HuH-7.5 (cell line): ENCODE results near the gene MX1.
"Not testable (repeated sequence)": the region's sequence is repeated elsewhere in the genome, so short reads cannot be mapped to it uniquely, and the experiment has no call there.

Experiments
- DNase-seq: peaks from one replicate; pipeline ENCODE4 v3.0.0; 2011; ENCODE audit warnings: low spot score

Gene MX1

DNA sequence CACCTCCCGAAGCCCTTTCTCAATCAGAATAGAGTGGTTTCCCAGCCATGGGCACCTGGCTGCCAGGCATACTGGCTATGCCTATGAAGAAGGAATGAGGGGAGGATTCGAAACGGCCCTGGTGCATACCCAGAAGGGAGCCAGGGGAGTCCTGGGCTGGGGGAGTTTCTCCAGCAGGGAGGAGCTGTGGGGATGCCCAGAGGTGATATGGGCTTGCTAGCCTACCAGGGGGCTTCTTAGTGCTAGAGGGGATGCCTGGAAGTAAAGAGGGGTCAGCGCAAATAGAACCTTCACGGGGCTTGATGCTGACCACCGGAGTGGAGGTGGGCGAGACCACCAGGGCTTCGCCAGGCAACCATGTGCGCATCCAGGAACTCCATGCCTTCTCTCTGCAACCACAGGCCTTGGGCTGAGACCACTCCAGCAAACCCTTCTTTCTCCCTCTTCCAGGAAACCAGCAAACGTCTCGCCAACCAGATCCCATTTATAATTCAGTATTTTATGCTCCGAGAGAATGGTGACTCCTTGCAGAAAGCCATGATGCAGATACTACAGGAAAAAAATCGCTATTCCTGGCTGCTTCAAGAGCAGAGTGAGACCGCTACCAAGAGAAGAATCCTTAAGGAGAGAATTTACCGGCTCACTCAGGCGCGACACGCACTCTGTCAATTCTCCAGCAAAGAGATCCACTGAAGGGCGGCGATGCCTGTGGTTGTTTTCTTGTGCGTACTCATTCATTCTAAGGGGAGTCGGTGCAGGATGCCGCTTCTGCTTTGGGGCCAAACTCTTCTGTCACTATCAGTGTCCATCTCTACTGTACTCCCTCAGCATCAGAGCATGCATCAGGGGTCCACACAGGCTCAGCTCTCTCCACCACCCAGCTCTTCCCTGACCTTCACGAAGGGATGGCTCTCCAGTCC is 18.2 kb upstream of the MX1 start:
- DNase-seq, result no peak

DNA sequence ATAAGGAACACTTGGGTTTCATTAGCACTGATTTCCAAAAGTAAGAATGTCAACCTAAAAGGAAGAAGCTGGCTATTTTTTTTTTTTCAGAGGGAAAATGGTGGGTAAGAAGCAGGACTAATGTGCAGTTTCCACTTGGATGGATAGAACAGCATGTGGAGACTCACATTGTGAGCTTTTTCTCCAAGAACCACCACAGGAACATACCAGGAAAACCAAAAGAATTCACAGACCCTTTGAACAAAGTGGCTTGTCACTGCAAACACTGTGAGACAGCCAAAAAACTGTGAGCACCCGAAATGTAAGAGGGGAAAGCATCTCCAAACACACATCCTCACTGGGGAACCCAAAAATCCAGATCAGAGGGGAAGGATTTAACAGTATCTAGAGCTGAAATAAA is 15.7 kb upstream of the MX1 start:
- no peak for DNase-seq

DNA sequence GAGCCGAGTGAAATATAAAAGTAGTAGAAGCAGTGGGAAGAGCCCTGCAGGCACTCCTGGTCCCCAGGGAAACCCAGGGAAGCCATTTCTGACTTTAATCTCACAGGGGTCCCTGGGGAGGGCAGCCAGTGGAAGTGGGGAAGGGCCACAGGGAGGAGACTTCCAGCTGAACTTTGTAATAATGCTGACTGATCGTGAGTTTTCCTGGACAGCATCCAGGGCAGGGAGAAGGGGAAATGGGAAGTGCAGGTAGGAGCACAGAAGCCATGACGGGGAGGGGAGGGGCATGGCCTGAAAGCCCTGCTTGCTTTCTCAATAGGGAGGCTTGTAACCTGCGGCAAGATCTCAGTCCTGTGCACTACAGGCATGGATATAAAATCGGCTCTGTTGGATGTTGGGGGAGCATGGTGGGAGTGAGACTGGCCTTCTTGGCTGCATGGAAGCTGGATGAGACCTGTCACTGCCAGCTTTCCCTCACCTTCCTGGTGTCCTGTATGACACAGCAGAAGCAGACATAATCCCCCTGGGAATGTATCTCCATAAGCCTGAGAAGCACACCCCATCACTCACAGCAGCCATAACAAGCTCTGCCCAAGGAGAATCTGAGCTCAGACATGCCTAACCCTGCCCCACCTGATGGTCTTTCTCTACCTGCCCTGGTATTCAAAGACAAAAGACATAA is 15.1 kb upstream of the MX1 start:
- DNase-seq, result no peak

DNA sequence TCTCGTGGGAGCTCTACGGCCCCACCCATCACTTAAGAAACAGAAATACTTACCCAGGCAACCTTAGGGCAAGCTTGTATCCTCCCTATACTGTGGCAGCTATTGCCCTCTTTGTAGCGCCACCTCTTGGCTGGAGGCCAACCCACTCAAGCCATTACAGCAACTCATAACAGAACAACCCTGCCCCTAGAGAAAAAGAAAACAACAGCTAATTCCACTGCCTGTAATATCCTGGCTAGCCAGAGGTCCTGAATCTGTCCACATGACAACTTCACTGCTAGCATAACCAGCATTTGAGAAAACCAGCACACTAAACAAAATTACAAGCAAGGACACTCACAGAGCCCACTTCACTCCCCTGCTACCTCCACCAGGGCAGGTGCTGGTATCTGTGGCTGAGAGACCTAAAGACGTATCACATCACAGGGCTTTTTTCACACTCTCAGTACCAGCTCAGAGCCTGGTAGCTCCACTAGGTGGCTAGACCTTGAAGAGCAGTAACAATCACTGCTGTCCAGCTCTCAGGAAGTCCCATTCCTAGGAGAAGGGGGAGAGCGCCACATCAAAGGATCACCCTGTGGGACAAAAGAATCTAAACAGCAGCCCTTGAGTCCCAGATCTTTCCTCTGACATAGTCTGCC is 14.5 kb upstream of the MX1 start:
- no peak for DNase-seq

DNA sequence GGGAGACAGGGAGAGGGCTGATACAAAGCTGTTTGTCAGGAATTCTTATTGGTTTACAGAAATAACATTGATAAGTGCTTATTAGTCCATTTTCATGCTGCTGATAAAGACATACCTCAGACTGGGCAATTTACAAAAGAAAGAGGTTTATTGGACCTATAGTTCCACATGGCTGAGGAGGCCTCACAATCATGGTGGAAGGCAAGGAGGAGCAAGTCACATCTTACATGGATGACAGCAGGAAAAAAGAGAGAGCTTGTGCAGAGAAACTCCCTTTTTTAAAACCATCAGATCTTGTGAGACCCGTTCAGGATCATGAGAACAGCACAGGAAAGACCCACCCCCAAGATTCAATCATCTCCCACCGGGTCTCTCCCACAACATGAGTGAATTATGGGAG is 8.5 kb upstream of the MX1 start:
- DNase-seq, result not testable (repeated sequence)

DNA sequence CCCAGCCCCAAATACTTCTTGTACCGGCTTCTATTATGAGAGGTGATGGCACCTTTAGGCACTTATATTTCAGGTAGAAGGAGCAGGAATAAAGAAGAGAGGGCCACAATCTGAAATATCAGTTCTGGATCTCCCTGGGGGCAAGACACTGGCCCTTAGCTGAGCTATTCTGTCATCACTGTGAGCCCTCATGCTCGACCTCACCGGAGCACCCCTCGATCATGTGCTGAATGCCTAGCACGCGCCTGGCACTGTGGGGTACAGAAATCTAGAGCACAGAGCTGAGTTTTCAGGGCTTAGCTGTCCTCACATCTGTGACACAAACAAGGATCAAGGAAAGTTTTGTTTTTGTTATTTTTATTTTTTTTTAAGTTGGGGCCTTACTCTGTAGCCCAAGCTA is 7.6 kb upstream of the MX1 start:
- no peak for DNase-seq

DNA sequence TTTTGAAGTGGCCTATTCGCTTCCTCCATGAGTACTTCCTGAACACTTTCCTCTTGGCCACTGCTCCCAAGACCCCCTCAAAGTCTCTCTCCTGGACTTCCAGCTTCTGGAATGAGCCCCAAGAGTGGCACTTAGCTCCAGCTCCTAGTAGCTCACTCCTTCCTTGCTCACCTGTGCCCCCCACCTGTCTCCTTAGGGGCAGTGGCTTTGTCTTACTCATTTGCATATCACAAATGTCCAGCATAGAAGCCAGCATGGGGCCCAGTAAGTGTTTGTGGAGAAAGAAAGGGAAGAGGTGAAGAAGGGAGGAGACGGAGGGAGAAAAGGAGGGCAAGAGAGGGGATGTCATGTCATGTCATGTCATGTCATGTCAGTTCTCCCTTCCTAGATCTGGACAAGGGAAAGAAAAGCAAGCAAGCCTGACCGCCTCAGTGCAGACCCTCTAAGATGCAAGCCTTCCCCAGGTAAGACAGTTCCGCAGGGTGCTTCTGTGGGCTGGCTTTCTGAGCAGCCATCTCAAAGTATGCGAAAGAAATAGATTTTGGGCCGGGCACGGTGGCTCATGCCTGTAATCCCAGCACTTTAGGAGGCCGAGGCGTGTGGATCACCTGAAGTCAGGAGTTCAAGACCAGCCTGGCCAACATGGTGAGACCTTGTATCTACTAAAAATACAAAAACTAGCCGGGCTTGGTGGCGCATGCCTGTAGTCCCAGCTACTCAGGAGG is 6.9 kb upstream of the MX1 start:
- DNase-seq, result no peak

DNA sequence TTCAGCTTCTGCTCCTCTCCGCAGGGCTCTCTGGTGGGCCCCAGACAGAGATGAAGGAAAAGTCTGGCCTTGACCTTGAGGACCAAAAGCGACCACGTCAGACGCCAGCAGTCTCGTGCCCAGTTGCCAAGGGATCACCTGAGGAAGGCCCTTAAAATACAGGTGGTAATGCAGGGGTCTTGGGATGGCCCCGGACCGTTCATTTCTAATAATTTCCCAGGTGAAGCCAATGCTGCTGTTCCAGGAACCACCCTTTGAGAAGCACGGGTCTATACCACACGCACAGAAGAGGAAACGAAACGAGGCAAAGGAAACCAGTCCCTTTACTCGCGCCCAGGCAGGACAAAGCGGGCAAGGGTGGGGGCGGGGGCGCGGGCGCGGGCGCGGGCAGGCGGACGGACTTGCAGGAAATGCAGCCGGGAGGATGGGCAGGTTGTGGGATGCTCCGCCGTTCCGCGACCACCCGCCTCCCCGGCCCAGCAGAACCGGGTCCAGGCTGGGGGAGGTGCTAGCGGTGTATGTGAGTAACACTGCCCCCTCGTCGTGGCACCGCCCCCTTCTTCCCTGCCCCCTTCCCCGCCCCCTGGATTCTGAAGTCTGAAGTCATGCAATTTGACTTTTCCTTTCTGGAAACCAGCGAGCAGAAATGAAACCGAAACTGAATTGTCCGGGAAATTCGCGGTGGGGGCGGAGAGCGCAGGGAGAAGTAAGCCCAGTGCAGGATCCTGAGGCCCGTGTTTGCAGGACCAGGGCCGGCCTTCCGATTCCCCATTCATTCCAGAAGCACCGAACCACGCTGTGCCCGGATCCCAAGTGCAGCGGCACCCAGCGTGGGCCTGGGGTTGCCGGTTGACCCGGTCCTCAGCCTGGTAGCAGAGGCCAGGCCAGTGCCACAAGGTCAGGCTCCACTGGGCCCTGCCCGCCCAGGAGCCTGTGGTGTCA is 5.8 kb upstream of the MX1 start:
- peak; percentile 60 for DNase-seq

DNA sequence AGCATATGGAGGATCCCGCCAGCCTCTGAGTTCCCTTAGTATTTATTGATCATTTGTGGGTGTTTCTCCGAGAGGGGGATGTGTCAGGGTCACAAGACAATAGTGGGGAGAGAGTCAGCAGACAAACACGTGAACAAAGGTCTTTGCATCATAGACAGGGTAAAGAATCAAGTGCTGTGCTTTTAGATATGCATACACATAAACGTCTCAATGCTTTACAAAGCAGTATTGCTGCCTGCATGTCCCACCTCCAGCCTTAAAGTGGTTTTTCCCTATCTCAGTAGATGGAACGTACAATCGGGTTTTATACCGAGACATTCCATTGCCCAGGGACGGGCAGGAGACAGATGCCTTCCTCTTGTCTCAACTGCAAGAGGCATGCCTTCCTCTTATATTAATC is 5.0 kb upstream of the MX1 start:
- DNase-seq, result not testable (repeated sequence)

DNA sequence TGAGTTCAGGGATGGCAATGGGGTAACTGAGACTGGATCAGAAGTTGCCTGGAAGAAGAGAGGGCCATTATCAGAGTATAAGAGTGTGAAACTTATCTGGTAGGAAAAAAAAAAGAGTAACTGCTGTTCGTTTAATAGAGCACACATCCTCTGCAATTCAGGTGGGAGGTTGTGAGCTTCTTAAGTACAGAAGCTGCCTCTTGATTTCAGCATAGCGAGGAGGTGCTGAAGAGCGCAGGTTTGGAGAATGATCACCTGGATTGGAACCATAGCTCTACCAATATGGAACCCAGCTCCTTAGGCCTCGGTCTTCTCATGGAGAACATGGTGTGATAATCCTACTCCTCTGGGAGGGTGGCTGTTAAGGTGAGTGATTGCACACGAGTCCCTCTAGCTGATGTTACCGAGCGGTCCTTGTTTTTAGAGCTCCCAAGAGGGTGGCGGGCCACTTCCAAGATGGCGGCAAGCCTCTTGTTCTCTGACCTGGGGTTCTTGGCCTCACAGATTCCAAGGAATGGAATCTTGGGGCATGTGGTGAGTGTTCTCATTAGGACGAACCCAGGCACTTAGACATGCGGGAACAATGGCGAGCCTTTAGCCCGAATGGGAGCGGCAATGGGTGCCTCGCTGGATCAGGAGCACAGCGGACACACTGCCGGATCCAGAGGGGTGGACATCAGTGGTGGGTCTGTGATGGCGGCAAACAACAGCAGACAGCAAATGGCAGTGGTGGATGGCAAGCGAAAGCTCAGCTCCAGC is 3.3 kb upstream of the MX1 start:
- DNase-seq, result no peak

DNA sequence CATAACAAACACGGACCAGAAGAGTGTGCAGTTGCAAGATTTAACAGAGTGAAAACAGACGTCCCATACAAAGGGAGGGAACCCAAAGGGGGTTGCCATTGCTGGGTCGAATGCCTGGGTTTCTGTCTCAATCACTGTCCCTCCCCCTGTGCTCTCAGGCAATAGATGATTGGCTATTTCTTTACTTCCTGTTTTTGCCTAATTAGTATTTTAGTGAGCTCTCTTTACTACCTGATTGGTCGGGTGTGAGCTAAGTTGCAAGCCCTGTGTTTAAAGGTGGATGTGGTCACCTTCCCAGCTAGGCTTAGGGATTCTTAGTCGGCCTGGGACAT is 2.8 kb upstream of the MX1 start:
- not testable (repeated sequence) for DNase-seq

DNA sequence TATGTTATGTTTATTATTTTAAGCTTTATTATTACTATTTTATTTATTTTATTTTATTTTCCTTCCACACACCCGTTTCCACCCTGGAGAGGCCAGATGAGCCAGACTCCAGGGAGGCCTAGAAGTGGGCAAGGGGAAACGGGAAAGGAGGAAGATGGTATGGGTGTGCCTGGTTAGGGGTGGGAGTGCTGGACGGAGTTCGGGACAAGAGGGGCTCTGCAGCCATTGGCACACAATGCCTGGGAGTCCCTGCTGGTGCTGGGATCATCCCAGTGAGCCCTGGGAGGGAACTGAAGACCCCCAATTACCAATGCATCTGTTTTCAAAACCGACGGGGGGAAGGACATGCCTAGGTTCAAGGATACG is 468 bp upstream of the MX1 start:
- no peak for DNase-seq

DNA sequence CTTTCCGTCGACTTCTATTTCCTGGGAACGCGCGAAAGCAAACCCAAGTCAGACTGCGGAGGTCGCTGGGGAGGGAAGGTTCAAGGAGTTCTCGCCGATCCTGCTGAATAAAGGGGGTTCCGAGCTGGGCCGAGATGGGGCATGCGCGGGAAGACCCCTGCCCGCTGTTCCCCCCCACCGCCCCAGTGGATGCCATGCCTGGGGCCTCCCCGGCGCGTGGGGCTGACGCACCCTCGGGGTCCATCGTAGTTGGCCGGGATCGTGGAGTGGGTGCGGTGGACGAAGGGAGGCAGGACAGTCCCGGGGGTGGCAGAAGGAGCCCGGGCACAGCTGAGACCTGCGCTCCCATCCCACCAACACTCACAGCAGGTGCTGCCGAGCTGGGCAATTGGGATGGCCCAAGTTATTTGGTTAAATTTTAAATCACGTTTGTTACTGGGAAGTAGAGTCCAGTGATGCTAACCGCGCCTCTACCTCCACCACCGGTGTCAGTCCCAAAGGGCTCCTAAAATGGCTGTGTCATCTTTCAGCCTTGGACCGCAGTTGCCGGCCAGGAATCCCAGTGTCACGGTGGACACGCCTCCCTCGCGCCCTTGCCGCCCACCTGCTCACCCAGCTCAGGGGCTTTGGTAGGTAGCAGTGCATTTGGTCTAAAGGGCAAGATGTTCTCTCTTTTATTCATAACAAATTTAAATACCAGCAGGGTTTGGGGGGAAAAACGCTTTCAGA is 801 bp downstream of the MX1 start:
- no peak for DNase-seq

DNA sequence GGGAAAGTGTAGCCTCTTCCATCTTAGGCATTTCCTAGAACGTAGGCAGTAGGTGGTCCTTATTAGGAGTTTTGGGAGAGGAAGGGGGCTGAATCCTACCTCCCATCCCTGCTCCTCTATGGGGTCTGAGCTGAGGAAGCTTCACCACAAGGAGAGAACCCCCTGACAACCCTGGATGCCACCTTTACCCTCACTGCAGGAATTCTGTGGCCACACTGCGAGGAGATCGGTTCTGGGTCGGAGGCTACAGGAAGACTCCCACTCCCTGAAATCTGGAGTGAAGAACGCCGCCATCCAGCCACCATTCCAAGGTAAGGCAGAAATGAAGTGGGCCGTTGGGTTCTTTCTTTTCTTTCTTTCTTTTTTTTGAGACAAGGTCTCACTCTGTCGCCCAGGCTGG is 1.5 kb downstream of the MX1 start:
- no peak for DNase-seq

DNA sequence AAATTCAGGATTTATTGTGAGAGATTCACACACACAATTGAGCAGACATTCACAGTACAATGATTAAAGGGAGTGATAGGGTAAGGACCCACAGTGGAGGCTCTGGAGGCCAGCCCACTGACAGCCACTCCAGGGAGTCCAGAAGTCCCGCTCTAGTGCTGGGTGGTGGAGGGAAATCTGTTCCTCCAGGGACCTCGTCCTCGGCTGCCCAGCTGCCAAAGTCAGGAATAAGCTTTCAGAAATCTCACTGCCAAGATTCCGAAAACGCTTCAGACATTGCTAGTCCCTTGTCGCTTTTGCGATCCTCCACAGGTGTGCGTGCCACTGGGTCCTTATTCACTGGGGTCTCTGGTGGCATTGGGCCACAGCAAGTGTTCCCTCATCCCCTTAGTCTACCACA is 2.3 kb downstream of the MX1 start:
- no peak for DNase-seq

DNA sequence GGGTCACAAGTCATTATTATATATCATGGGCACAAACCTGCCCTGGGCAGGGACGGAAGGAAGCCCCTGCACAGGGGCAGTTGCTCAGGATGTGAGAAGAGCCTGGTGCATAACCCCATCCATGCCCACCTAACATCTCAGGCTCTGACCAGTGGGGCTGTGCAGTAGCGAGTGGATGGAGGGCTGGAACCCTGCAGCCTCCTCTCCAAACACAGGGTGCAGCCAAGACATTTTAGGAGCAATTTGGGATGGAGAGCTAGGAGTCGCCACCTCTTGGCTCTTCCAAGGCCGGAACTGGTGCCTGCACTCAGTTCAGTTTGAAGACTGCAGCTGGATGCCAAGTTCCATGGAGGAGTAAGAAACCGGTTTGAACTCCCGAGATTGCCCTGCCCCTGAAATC is 2.8 kb downstream of the MX1 start:
- no peak for DNase-seq

DNA sequence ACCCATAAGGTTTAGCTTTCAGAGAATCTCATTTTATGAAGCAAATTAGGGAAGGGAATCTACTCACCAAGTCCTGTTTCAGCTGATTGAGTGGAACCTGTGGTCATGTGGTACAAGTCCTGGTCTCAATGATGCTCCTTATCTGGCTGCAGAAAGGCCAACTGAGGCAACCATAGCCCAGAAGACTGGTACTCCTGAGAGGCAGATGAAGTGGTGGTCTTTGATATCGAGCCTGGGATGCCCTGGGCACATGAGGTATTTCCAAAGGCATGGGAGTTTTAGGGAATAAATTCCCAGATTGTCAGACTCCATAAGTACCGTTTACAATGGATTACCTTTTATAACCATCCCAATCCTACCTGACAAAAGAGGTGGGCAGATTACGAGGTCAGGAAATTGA is 3.3 kb downstream of the MX1 start:
- DNase-seq, result no peak

DNA sequence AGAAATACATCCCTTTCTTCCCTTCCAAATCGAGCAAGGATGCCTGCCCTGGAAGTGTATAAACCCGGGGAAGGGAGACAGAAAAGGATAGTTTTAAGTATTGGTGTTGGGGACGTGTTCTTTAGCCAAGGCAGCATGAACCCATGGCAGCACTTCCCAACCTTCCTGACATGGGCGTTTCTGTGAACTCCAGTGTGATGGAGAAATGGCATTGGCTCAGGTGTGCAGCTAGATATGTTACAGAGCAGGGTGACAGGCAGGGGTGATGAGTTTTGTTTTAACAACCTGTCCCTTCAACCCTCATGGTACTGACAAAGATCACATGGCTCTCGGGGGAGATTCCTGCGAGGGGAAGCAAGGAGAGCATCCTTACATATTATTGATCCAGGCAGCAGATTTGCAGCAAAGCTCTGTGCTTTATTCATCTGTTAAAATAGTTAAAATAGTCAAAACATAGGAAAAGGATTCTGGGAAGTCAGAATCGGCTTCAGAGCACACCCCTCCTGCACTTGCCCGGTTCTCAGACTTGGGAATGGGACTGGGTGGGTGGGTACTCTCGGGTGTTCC is 4.0 kb downstream of the MX1 start:
- DNase-seq, result no peak

DNA sequence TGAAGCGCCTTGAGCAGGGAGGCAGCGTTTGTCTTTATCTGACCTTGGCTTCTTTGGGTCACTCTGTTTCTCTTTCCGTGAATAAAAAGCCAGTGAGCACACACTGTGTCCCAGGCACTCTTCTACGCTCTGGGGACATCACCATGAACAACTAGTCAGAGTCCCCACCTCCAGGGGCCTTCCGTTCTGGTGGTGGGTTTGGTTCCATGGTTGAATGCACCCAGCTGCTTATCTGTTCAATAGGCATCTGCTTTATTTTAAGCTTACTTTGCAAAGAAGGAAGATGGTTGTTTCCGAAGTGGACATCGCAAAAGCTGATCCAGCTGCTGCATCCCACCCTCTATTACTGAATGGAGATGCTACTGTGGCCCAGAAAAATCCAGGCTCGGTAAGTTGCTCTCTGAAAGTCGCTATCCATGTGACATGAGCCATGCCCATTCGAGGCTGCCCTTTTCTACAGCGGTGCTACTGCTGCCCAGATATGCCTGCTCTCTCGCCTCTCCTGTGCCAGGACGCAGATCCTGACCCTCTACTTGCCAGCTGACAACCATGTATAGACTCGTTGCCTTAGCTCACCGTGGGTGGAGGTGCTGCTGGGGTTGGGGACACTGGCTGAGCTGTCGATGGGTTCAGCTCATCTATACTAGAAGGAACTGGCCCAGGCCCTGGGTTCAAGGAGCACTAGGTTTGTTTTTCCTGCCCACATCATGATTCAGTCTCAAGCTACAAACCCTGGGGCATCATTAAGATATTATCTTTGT is 5.9 kb downstream of the MX1 start:
- no peak for DNase-seq
